ENCODE results near the gene PARP9.

The PARP9 gene

GRCh38 chr3:122555275-122556071, 8.6 kb downstream of the PARP9 start:
- DNase-seq (ENCODE audit: low read depth, low spot score): no peak
- Histone ChIP-seq H3K36me3 (ENCODE audit: control insufficient read depth, insufficient read depth, low read length) (no peaks in the 10 kb centered on the region), H3K27me3 (ENCODE audit: control insufficient read depth, insufficient read depth, low read length) (no peaks in the 10 kb centered on the region), H3K4me1 (ENCODE audit: control insufficient read depth, insufficient read depth, low read length) (no peaks in the 10 kb centered on the region), H3K27ac (ENCODE audit: low read length) (no peak overlapping the region), H3K4me3 (ENCODE audit: low read length) (no peak overlapping the region), H3K9me3 (ENCODE audit: control insufficient read depth, insufficient read depth, low read length) (no peaks in the 10 kb centered on the region)
- WGBS (ENCODE audit: insufficient coverage, insufficient read length): no CpG with 5 or more reads among the region's 6 CpGs

DNA sequence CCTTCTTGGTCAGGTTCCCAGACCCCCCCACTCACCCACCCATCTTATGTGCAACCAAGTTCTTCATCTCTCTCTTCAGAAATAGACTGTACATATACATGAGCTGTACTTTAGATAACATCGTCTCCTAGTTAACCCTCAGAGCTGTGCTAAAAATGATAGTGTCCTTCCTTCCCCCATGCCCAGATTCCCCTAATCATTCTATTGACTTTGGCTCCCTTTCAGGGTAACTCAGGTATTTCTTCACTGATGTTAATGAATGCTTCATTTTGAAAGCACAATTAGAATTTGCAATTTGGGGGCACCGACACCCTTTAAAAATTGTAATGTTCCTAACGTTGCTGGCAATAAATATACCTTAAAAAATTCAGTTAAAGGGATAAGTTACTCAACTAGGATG, 10.9 kb downstream of the PARP9 start:
- Histone ChIP-seq H3K27ac (ENCODE audit: low read length) (no peak overlapping the region), H3K9me3 (ENCODE audit: control insufficient read depth, insufficient read depth, low read length) (no peaks in the 10 kb centered on the region), H3K36me3 (ENCODE audit: control insufficient read depth, insufficient read depth, low read length) (no peaks in the 10 kb centered on the region), H3K4me1 (ENCODE audit: control insufficient read depth, insufficient read depth, low read length) (no peaks in the 10 kb centered on the region), H3K27me3 (ENCODE audit: control insufficient read depth, insufficient read depth, low read length) (no peaks in the 10 kb centered on the region), H3K4me3 (ENCODE audit: low read length) (no peak overlapping the region)
- no CpG with 5 or more reads among the region's 3 CpGs for WGBS (ENCODE audit: insufficient coverage, insufficient read length)
- no peak for DNase-seq (ENCODE audit: low read depth, low spot score)

GRCh38 chr3:122548619-122549018, 15.5 kb downstream of the PARP9 start:
- no peak overlapping the region for H3K4me3 ChIP-seq (ENCODE audit: low read length)
- WGBS (ENCODE audit: insufficient coverage, insufficient read length): no CpG with 5 or more reads among the region's 1 CpG
- no peaks in the 10 kb centered on the region for H3K27me3 ChIP-seq (ENCODE audit: control insufficient read depth, insufficient read depth, low read length)
- no peak for DNase-seq (ENCODE audit: low read depth, low spot score)
- no peaks in the 10 kb centered on the region for H3K36me3 ChIP-seq (ENCODE audit: control insufficient read depth, insufficient read depth, low read length)
- H3K9me3 ChIP-seq (ENCODE audit: control insufficient read depth, insufficient read depth, low read length): no peaks in the 10 kb centered on the region
- no peak overlapping the region for H3K27ac ChIP-seq (ENCODE audit: low read length)
- H3K4me1 ChIP-seq (ENCODE audit: control insufficient read depth, insufficient read depth, low read length): no peaks in the 10 kb centered on the region

DNA sequence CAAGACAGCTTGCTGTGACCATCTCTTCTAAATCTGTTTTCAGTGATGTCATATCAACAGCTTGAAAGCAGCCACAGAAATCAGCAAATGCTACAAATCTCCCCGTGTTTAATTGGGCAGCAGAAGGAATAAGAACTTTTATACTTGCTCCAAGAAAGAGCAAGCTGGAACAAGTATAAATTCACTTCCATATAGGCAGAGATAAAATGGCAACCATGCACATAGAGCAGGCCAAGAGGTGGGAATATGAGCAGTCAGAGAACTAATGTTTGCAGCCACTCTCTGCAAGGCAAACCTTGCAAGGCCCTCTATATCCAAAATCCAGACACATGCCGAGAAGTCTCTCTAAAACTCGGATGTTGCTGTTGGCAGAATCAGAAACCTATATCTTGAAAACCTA, 16.0 kb downstream of the PARP9 start:
- no peak overlapping the region for H3K27ac ChIP-seq (ENCODE audit: low read length)
- no peaks in the 10 kb centered on the region for H3K27me3 ChIP-seq (ENCODE audit: control insufficient read depth, insufficient read depth, low read length)
- H3K4me3 ChIP-seq (ENCODE audit: low read length): no peak overlapping the region
- H3K36me3 ChIP-seq (ENCODE audit: control insufficient read depth, insufficient read depth, low read length): no peaks in the 10 kb centered on the region
- no CpG with 5 or more reads among the region's 3 CpGs for WGBS (ENCODE audit: insufficient coverage, insufficient read length)
- no peak for DNase-seq (ENCODE audit: low read depth, low spot score)
- no peaks in the 10 kb centered on the region for H3K4me1 ChIP-seq (ENCODE audit: control insufficient read depth, insufficient read depth, low read length)
- no peaks in the 10 kb centered on the region for H3K9me3 ChIP-seq (ENCODE audit: control insufficient read depth, insufficient read depth, low read length)

- Histone ChIP-seq H3K4me3 (ENCODE audit: low read length) (no peak overlapping the region), H3K27me3 (ENCODE audit: control insufficient read depth, insufficient read depth, low read length) (no peaks in the 10 kb centered on the region), H3K4me1 (ENCODE audit: control insufficient read depth, insufficient read depth, low read length) (no peaks in the 10 kb centered on the region), H3K27ac (ENCODE audit: low read length) (no peak overlapping the region), H3K36me3 (ENCODE audit: control insufficient read depth, insufficient read depth, low read length) (no peaks in the 10 kb centered on the region), H3K9me3 (ENCODE audit: control insufficient read depth, insufficient read depth, low read length) (no peaks in the 10 kb centered on the region)
- no peak for DNase-seq (ENCODE audit: low read depth, low spot score)
- no CpG with 5 or more reads among the region's 5 CpGs for WGBS (ENCODE audit: insufficient coverage, insufficient read length)
Measured at GRCh38 chr3:122546151-122546550, 17.9 kb downstream of the PARP9 start.

DNA sequence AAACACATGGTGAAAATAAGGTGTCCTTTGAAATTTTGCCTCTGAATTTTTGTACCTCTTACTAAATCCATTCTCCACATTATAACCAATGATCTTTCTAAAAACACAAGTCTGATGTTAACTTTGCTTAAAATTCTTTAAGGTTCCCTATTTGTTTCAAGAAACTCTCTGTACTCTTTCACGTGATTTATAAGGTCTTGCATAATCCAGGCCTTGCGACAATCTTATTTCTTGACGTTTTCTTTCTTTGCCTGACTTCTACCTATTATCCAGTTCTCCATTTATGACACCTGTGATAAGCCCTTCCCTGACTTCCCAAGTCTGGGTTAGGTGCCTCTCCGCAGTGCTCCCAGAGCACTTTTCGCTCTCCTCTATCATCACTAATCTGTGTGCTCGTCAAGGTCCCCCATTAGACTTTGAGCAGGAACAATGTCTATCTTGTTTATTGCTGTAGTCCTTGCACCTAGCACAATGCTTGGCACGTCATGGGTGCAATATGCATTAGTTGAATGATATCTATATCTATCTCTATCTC, 25.1 kb downstream of the PARP9 start:
- Histone ChIP-seq H3K4me1 (ENCODE audit: control insufficient read depth, insufficient read depth, low read length) (no peaks in the 10 kb centered on the region), H3K27ac (ENCODE audit: low read length) (no peak overlapping the region), H3K36me3 (ENCODE audit: control insufficient read depth, insufficient read depth, low read length) (no peaks in the 10 kb centered on the region), H3K27me3 (ENCODE audit: control insufficient read depth, insufficient read depth, low read length) (no peaks in the 10 kb centered on the region), H3K4me3 (ENCODE audit: low read length) (no peak overlapping the region), H3K9me3 (ENCODE audit: control insufficient read depth, insufficient read depth, low read length) (no peaks in the 10 kb centered on the region)
- no peak for DNase-seq (ENCODE audit: low read depth, low spot score)
- WGBS (ENCODE audit: insufficient coverage, insufficient read length): no CpG with 5 or more reads among the region's 7 CpGs

GRCh38 chr3:122536632-122537001, 27.5 kb downstream of the PARP9 start:
- Histone ChIP-seq H3K4me1 (ENCODE audit: control insufficient read depth, insufficient read depth, low read length) (no peaks in the 10 kb centered on the region), H3K9me3 (ENCODE audit: control insufficient read depth, insufficient read depth, low read length) (no peaks in the 10 kb centered on the region), H3K27me3 (ENCODE audit: control insufficient read depth, insufficient read depth, low read length) (no peaks in the 10 kb centered on the region), H3K36me3 (ENCODE audit: control insufficient read depth, insufficient read depth, low read length) (no peaks in the 10 kb centered on the region), H3K4me3 (ENCODE audit: low read length) (no peak overlapping the region), H3K27ac (ENCODE audit: low read length) (no peak overlapping the region)
- DNase-seq (ENCODE audit: low read depth, low spot score): no peak
- WGBS (ENCODE audit: insufficient coverage, insufficient read length): no CpG with 5 or more reads among the region's 3 CpGs

DNA sequence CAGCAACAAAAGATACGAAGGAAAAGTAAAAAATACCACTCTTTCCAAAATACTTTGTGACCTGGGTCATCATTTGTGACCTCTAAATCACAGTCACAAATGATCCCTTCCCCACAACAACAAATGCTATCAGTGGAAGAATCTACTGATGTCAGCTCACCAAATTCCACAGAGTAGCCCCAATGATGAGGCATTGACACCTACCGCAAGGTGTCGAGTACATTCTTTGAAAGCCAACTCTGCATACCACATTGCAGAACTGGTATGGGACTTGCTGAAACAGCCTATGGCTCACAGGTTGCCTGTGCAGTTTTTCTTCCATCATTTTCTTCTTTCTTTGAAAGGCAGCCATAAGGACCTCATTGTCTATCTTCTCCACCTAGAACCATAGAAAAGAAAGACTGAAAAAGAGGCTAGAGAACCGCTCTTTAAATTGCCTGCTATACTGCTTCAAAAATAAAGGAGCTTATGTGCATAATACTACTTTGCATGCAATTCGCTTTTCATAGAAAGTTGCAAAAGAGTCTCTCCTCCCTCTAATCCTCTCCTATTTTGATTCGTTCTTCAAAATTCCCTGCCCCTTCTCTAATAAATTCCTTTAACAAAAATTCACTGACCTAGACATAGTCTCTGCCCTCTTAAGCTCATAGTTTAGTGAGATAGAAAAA, 28.0 kb downstream of the PARP9 start:
- no peaks in the 10 kb centered on the region for H3K9me3 ChIP-seq (ENCODE audit: control insufficient read depth, insufficient read depth, low read length)
- H3K27me3 ChIP-seq (ENCODE audit: control insufficient read depth, insufficient read depth, low read length): no peaks in the 10 kb centered on the region
- H3K4me3 ChIP-seq (ENCODE audit: low read length): no peak overlapping the region
- H3K27ac ChIP-seq (ENCODE audit: low read length): no peak overlapping the region
- no peaks in the 10 kb centered on the region for H3K36me3 ChIP-seq (ENCODE audit: control insufficient read depth, insufficient read depth, low read length)
- DNase-seq (ENCODE audit: low read depth, low spot score): no peak
- no CpG with 5 or more reads among the region's 6 CpGs for WGBS (ENCODE audit: insufficient coverage, insufficient read length)
- H3K4me1 ChIP-seq (ENCODE audit: control insufficient read depth, insufficient read depth, low read length): no peaks in the 10 kb centered on the region

GRCh38 chr3:122533931-122534334, 30.2 kb downstream of the PARP9 start:
- WGBS (ENCODE audit: insufficient coverage, insufficient read length): no CpG with 5 or more reads among the region's 1 CpG
- H3K4me1 ChIP-seq (ENCODE audit: control insufficient read depth, insufficient read depth, low read length): no peaks in the 10 kb centered on the region
- H3K27ac ChIP-seq (ENCODE audit: low read length): no peak overlapping the region
- no peak for DNase-seq (ENCODE audit: low read depth, low spot score)
- no peak overlapping the region for H3K4me3 ChIP-seq (ENCODE audit: low read length)
- no peaks in the 10 kb centered on the region for H3K9me3 ChIP-seq (ENCODE audit: control insufficient read depth, insufficient read depth, low read length)
- H3K27me3 ChIP-seq (ENCODE audit: control insufficient read depth, insufficient read depth, low read length): no peaks in the 10 kb centered on the region
- H3K36me3 ChIP-seq (ENCODE audit: control insufficient read depth, insufficient read depth, low read length): no peaks in the 10 kb centered on the region

- Histone ChIP-seq H3K27ac (ENCODE audit: low read length) (no peak overlapping the region), H3K4me1 (ENCODE audit: control insufficient read depth, insufficient read depth, low read length) (no peaks in the 10 kb centered on the region), H3K36me3 (ENCODE audit: control insufficient read depth, insufficient read depth, low read length) (no peaks in the 10 kb centered on the region), H3K27me3 (ENCODE audit: control insufficient read depth, insufficient read depth, low read length) (no peaks in the 10 kb centered on the region), H3K4me3 (ENCODE audit: low read length) (no peak overlapping the region), H3K9me3 (ENCODE audit: control insufficient read depth, insufficient read depth, low read length) (no peaks in the 10 kb centered on the region)
- WGBS (ENCODE audit: insufficient coverage, insufficient read length): no CpG with 5 or more reads among the region's 2 CpGs
- DNase-seq (ENCODE audit: low read depth, low spot score): no peak
Measured at GRCh38 chr3:122533480-122533879, 30.6 kb downstream of the PARP9 start.
